ENCODE results near the gene ABCA10. TPM values are rescaled to one million over a fixed set of nuclear protein-coding genes. Genes with fewer than 3 reads are reported as not detected.
"Not testable (repeated sequence)": the region's sequence is repeated elsewhere in the genome, so short reads cannot be mapped to it uniquely, and the experiment has no call there.

Gene ABCA10, protein sequence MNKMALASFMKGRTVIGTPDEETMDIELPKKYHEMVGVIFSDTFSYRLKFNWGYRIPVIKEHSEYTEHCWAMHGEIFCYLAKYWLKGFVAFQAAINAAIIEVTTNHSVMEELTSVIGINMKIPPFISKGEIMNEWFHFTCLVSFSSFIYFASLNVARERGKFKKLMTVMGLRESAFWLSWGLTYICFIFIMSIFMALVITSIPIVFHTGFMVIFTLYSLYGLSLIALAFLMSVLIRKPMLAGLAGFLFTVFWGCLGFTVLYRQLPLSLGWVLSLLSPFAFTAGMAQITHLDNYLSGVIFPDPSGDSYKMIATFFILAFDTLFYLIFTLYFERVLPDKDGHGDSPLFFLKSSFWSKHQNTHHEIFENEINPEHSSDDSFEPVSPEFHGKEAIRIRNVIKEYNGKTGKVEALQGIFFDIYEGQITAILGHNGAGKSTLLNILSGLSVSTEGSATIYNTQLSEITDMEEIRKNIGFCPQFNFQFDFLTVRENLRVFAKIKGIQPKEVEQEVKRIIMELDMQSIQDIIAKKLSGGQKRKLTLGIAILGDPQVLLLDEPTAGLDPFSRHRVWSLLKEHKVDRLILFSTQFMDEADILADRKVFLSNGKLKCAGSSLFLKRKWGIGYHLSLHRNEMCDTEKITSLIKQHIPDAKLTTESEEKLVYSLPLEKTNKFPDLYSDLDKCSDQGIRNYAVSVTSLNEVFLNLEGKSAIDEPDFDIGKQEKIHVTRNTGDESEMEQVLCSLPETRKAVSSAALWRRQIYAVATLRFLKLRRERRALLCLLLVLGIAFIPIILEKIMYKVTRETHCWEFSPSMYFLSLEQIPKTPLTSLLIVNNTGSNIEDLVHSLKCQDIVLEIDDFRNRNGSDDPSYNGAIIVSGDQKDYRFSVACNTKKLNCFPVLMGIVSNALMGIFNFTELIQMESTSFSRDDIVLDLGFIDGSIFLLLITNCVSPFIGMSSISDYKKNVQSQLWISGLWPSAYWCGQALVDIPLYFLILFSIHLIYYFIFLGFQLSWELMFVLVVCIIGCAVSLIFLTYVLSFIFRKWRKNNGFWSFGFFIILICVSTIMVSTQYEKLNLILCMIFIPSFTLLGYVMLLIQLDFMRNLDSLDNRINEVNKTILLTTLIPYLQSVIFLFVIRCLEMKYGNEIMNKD (N-terminal part only)
- 1 to 10 TPM; 1.1 to 5.1 TPM for total RNA-seq

DNA sequence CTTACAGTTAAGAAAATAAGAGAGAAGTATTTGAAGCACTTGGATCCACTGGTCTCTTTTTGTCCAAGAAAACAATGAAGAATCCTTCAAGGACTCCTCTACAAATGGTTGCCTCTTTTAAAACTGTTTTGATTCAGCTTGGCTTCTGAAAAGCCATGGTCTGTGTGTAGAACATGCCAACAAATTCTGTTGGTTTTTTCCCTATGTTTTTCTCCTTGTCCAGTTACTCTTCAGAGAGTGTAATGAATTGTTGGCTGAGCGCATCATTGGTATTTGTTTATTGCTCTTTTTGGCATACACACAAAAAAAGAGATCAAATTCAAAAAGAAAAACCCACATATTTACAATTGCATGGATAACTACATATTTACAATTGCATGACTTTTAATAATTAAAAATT is at the start of gene ABCA10:
TSS of gene ABCA10 (minus strand) at position 249 of the 400 bp plus-strand sequence. CDS start 3,466 bp downstream, outside the sequence.
- H3K4me3 Mint-ChIP-seq = no peak within 1 kb of the TSS
- no peak within 1 kb of the TSS for H3K27ac Mint-ChIP-seq
- H3K4me1 Mint-ChIP-seq = peaks cover 5% of the 10 kb centered on the region
- no peaks in the 10 kb centered on the region for H3K36me3 Mint-ChIP-seq (ENCODE audit: low read depth)
- no peaks in the 10 kb centered on the region for H3K27me3 Mint-ChIP-seq
- no peak for ATAC-seq (replicated peaks)
- H3K9me3 Mint-ChIP-seq = peaks cover 9% of the 10 kb centered on the region

DNA sequence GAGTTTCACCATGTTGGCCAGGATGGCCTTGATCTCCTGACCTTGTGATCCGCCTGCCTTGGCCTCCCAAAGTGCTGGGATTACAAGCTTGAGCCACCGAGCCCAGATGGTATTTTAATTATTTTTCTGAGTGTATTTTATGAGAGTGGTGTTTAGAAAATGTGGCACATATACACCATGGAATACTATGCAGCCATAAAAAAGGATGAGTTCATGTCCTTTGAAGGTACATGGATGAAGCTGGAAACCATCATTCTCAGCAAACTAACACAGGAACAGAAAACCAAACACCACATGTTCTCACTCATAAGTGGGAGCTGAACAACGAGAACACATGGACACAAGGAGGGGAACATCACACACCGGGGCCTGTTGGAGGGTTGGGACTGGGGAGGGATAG is 47.7 kb upstream of the ABCA10 start:
- peaks cover 58% of the 10 kb centered on the region for H3K36me3 Mint-ChIP-seq (ENCODE audit: low read depth)
- not testable (repeated sequence) for H3K9me3 Mint-ChIP-seq; H3K27ac Mint-ChIP-seq; H3K4me3 Mint-ChIP-seq; ATAC-seq (replicated peaks); H3K27me3 Mint-ChIP-seq; H3K4me1 Mint-ChIP-seq

DNA sequence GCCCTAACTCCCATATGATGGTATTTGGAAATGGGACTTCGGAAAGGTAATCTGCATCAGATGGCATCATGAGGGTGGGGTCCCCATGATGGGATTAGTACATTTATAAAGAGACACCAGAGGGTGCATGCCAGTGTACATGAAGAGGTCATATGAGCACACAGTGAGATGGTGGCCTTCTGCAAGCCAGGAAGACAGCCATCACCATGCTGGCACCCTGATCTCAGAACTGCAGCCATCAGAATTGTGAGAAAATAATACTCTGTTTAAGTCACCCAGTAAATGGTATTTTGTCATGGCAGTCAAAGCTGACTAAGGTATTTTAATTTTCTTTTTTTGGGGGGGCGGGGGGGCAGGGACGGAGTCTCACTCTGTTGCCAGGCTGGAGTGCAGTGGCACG is 47.1 kb upstream of the ABCA10 start:
- peaks cover 56% of the 10 kb centered on the region for H3K36me3 Mint-ChIP-seq (ENCODE audit: low read depth)
- H3K4me1 Mint-ChIP-seq = no peaks in the 10 kb centered on the region
- H3K27ac Mint-ChIP-seq = no peak overlapping the region
- H3K9me3 Mint-ChIP-seq = no peaks in the 10 kb centered on the region
- no peak overlapping the region for H3K4me3 Mint-ChIP-seq
- H3K27me3 Mint-ChIP-seq = no peaks in the 10 kb centered on the region
- ATAC-seq (replicated peaks) = no peak

DNA sequence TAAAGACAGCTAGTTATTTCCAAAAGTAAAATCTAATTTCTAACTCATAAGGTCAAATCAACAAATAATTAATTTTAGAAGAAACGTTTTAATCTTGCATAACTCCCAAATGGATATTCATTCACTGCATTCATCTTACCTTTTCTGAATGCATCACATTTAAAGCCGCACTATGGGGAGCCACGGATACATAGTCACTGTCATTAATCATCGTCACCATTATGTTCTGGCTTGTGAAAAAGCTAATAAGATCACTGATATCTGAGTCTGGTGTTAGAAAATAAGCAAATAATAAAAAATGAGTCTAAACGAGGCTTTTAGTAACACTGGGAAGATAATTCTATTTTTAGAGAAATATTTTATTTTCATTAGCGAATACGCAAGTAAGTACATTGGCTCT is 42.4 kb upstream of the ABCA10 start:
- H3K27me3 Mint-ChIP-seq = no peaks in the 10 kb centered on the region
- no peak overlapping the region for H3K27ac Mint-ChIP-seq
- H3K4me1 Mint-ChIP-seq = no peaks in the 10 kb centered on the region
- H3K36me3 Mint-ChIP-seq (ENCODE audit: low read depth) = peaks cover 41% of the 10 kb centered on the region
- H3K4me3 Mint-ChIP-seq = no peak overlapping the region
- no peak for ATAC-seq (replicated peaks)
- no peaks in the 10 kb centered on the region for H3K9me3 Mint-ChIP-seq

DNA sequence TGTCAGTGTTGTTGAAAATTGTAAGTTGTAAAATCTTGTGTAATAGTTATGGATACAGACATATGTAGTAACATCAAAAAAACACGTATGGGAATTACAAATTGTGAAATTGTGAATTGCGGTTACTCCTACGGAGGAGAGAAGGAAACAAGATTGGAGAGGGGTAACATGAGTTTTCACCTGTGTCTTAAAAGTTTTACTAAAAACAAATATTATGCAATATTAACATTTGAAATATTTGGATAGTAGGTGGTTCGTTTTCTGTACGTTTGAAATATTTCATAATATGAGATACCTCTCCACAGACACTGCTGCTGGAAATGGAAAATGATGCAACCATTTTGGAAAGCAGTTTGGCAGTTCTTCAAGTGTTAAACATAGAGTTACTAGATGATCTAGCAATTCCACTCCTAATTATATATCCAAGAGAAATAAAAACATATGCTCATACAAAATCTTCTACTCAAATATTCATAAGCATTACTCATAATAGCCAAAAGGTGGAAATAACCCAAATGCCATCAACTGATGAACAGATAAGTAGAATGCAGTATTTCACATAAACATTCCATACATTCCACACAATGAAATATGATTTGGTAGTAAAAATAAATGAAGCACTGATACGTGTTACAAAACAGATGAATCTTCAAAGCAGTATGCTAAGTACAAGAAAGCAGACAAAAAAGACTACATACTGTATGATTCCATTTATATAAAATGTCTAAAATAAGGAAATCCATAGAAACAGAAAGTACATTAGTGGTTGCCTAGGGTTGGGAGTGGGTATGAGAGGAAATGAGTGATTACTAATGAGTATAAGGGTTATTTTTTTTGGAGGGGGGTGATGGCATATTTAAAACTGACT is 40.7 kb upstream of the ABCA10 start:
- Mint-ChIP-seq H3K27ac (no peak overlapping the region), H3K4me3 (no peak overlapping the region), H3K9me3 (no peaks in the 10 kb centered on the region), H3K27me3 (no peaks in the 10 kb centered on the region), H3K4me1 (no peaks in the 10 kb centered on the region), H3K36me3 (ENCODE audit: low read depth) (peaks cover 42% of the 10 kb centered on the region)
- ATAC-seq (replicated peaks) = no peak

DNA sequence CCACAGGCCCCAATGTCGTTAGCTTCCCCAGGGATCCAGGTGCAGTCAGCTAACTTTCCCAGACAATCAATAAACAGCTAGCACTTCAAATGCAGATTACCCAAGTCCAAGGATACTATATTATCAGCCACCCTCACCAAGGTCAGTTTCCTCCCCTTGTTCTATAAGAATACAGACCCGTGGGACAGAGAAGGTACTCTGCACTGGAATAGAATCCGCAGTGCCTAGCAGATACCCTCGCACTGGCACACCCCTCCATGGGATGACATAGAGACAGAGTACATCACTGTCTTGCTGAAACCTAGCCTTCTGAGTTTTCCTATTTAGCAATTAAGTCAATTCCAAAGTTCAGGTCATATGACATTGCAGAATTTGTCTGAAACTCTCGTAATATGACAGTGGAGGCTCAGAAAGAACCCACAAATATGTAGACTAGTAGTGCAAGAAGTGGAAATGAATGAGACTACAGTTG is 40.0 kb upstream of the ABCA10 start:
- Mint-ChIP-seq H3K9me3 (no peaks in the 10 kb centered on the region), H3K27ac (no peak overlapping the region), H3K27me3 (no peaks in the 10 kb centered on the region), H3K36me3 (ENCODE audit: low read depth) (peaks cover 42% of the 10 kb centered on the region), H3K4me3 (no peak overlapping the region), H3K4me1 (no peaks in the 10 kb centered on the region)
- no peak for ATAC-seq (replicated peaks)

DNA sequence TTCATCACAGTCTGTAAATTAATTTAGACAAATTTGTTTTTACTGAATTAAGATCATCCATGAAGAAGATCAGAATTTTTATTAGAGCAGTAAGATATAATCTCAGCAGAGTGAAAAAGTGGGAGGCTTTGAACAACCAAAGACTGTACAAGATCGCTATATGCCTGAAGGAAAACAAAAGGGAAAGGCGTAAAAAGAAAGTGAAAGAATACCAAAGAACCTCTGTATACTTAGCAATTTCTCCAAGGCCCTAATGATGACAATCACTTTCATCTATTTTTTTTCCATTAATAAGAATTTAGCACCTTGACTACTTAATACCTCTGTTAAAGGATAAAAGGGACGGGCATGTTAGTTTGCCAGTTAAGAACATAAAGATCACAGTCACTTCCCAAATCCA is 38.6 kb upstream of the ABCA10 start:
- H3K4me1 Mint-ChIP-seq = no peaks in the 10 kb centered on the region
- ATAC-seq (replicated peaks) = no peak
- H3K4me3 Mint-ChIP-seq = no peak overlapping the region
- H3K27ac Mint-ChIP-seq = no peak overlapping the region
- H3K27me3 Mint-ChIP-seq = no peaks in the 10 kb centered on the region
- no peaks in the 10 kb centered on the region for H3K9me3 Mint-ChIP-seq
- peaks cover 48% of the 10 kb centered on the region for H3K36me3 Mint-ChIP-seq (ENCODE audit: low read depth)

DNA sequence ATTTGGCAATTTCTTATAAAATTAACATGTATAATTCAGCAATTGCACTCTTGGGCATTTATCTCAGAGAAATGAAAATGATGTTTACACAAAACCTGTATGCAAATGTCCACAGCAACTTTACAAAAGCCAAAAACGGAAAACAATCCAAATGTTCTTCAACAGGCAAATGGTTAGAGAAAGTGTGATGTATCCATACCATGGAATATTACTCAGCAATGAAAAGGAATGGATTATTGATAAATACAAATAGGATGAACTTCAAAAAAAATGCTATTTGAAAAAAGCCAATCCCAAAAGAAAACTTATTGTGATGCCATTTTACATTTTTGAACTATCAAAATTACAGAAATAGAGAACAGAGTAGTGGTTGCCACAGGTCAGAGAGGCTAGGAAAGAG is 37.2 kb upstream of the ABCA10 start:
- Mint-ChIP-seq H3K4me1 (no peaks in the 10 kb centered on the region), H3K36me3 (ENCODE audit: low read depth) (peaks cover 42% of the 10 kb centered on the region), H3K27me3 (no peaks in the 10 kb centered on the region), H3K9me3 (no peaks in the 10 kb centered on the region), H3K27ac (no peak overlapping the region), H3K4me3 (no peak overlapping the region)
- ATAC-seq (replicated peaks) = no peak

DNA sequence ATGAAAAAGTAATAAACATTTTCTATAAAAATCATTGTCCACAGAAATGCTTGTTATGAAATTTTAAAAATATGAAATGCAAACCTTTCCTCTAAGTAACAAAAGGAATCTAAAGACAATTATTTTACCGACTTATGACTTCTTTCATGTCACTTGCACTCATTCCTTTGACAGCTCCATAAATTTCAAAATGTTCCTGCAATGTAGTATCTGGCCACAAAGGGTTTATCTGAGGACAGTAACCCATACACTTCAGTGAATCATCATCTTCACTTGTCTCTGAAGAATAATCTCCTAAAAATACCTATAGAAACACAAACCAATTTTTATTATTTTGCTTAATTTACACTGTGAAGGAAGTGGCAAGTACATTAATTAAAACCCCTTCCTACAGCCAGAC is 25.6 kb upstream of the ABCA10 start:
- no peak overlapping the region for H3K4me3 Mint-ChIP-seq
- H3K36me3 Mint-ChIP-seq (ENCODE audit: low read depth) = peaks cover 78% of the 10 kb centered on the region
- ATAC-seq (replicated peaks) = no peak
- no peaks in the 10 kb centered on the region for H3K9me3 Mint-ChIP-seq
- no peaks in the 10 kb centered on the region for H3K27me3 Mint-ChIP-seq
- no peak overlapping the region for H3K27ac Mint-ChIP-seq
- H3K4me1 Mint-ChIP-seq = no peaks in the 10 kb centered on the region

DNA sequence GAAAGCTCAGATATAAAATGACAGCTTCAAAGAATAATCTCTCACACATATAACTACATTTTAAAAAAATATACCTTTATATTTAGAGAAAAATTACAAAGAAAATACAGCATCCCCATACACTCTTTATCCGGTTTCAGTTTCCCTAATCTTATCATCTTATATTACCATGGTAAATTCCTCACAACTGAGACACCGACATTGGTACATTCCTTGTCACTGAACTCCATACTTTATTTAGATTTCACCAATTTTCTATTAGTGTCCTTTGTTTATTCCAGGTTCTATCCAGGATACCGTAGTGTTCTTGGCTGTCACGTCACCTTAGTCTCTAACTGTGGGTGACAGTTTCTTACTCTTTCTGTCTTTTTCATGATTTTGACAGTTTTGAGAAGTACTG is 22.0 kb upstream of the ABCA10 start:
- Mint-ChIP-seq H3K27me3 (no peaks in the 10 kb centered on the region), H3K4me3 (no peak overlapping the region), H3K4me1 (no peaks in the 10 kb centered on the region), H3K27ac (no peak overlapping the region), H3K9me3 (no peaks in the 10 kb centered on the region), H3K36me3 (ENCODE audit: low read depth) (peaks cover 78% of the 10 kb centered on the region)
- no peak for ATAC-seq (replicated peaks)

DNA sequence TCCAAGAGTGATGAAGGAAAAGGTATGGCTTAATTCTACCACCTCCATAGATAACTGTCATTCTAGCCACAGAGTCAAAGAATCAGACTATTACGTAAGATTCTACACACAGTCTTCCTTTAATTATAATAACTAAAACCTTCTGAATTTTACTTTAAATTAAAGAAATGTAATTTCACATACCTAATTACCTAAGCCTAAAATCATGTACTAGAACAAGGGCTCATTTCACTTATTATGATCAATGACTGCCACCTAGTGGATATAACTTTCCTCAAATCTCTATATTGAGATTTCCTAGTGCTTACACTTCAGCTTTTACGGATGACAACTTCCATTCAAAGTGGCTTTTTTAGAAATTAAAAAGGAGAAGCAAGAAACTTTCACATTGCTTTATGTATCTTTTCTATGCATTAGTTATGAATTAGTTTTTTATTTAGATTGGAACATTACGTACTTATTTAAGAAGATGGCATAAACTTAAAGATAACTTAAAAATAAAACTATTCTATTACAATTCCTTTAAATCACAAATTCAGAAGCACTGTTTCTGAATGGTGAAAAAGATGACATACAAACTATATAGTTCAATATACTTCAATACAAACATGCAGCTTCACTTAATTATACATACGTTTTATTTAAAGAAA is 18.2 kb upstream of the ABCA10 start:
- ATAC-seq (replicated peaks) = no peak
- H3K36me3 Mint-ChIP-seq (ENCODE audit: low read depth) = peaks cover 60% of the 10 kb centered on the region
- H3K27me3 Mint-ChIP-seq = no peaks in the 10 kb centered on the region
- no peaks in the 10 kb centered on the region for H3K9me3 Mint-ChIP-seq
- H3K4me3 Mint-ChIP-seq = no peak overlapping the region
- no peak overlapping the region for H3K27ac Mint-ChIP-seq
- H3K4me1 Mint-ChIP-seq = no peaks in the 10 kb centered on the region

DNA sequence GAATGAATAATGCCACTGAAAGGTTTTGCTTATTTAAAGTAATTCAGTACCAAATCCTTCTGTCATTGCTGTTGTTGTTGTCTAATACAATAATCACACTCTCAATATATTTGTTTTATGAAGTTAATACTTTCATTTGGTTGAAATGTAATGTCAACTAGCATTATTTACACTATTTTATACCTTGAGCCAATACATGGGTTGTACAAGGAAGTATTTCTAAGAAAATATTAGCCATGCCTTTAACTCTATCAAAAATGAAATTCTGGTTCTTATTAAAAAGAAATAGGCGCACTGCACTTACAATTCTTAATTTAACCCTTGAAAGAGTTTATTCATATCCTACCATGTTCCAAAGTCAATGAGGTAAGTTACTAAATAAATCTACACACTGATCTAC is 17.6 kb upstream of the ABCA10 start:
- no peak for ATAC-seq (replicated peaks)
- peaks cover 59% of the 10 kb centered on the region for H3K36me3 Mint-ChIP-seq (ENCODE audit: low read depth)
- no peak overlapping the region for H3K4me3 Mint-ChIP-seq
- H3K4me1 Mint-ChIP-seq = no peaks in the 10 kb centered on the region
- no peaks in the 10 kb centered on the region for H3K9me3 Mint-ChIP-seq
- no peaks in the 10 kb centered on the region for H3K27me3 Mint-ChIP-seq
- no peak overlapping the region for H3K27ac Mint-ChIP-seq

DNA sequence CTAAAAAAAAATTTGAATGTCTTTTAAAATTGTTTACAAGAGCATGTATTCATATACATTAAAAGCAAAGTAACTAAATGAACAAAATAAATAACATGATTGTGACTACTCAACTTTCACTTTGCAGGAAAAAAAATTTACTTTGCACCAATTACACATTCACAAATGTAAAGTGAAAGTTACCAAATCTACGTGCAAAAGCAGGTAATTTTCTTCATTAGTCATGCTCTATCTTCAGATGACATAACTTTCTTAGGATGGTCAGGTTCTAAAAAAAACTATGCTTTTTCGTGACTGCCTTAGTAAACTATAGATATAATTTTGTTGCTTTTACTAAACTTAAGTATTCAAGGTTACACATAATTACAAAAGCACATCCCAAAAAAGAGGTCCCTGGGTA is 17.0 kb upstream of the ABCA10 start:
- H3K9me3 Mint-ChIP-seq = no peaks in the 10 kb centered on the region
- H3K4me1 Mint-ChIP-seq = no peaks in the 10 kb centered on the region
- ATAC-seq (replicated peaks) = no peak
- no peaks in the 10 kb centered on the region for H3K27me3 Mint-ChIP-seq
- peaks cover 60% of the 10 kb centered on the region for H3K36me3 Mint-ChIP-seq (ENCODE audit: low read depth)
- H3K27ac Mint-ChIP-seq = no peak overlapping the region
- no peak overlapping the region for H3K4me3 Mint-ChIP-seq
